C4-2B (cell line): ENCODE data around the gene CEMIP.

Source experiments
- ZFX ChIP-seq: fragments of 450-650 bp; IDR thresholded peaks from 2 replicates; pipeline ENCODE4 v1.6.1; 2017
- TF ChIP-seq, protein P1 (sequence below): fragments of 450-650 bp; conservative IDR thresholded peaks from 2 replicates; pipeline ENCODE4 v1.5.1; 2017; ENCODE audit warnings: mild to moderate bottlenecking

DNA sequence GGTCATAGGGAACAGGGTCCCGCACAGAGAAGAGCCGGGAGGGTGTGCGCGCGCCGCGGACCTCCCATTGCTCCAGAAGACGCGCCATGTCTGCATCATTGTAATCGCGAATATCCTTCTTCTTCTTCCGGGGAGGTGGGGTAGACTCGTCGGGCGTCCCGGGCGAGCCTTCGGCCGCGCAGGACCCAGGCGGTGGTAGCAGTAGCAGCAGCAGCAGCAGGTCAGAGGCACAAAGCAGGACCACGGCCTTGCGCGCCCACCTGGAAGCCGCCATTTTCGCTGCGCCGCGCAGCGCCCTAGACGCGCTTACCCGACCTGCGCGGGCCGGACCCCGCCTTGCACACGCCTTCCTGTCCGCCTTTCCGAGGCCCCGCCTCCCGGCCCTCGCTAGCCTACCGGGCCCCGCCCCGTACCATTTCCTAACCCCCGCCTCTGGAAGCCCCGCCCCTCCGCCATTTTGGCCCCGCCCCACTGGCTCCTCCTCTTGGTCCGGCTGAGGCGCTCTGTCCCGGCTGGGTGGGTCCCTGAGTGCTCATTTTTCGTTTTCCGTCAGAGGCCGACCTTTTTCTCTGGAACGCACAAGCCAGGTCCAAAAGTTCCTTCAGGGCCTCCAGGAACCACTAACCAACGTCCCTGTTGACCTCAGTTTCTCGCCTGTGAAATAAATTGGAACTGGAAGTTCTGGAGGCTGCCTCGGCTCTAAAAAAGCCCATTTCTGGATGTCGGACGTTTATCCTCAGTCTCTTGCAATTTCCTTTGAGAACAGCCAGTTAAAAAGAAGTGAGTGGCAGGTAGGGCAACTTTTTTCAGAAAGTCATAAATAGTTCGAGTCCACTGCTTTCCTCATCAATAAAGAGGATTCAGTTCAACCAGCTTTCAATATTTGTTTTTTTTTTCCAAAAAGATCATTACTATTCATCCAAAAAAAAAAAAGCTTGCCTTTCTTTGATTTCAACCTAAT, 210.6 kb downstream of the CEMIP start, which contains the start of gene MESD:
- TF ChIP-seq, protein P1, sequence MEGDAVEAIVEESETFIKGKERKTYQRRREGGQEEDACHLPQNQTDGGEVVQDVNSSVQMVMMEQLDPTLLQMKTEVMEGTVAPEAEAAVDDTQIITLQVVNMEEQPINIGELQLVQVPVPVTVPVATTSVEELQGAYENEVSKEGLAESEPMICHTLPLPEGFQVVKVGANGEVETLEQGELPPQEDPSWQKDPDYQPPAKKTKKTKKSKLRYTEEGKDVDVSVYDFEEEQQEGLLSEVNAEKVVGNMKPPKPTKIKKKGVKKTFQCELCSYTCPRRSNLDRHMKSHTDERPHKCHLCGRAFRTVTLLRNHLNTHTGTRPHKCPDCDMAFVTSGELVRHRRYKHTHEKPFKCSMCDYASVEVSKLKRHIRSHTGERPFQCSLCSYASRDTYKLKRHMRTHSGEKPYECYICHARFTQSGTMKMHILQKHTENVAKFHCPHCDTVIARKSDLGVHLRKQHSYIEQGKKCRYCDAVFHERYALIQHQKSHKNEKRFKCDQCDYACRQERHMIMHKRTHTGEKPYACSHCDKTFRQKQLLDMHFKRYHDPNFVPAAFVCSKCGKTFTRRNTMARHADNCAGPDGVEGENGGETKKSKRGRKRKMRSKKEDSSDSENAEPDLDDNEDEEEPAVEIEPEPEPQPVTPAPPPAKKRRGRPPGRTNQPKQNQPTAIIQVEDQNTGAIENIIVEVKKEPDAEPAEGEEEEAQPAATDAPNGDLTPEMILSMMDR, result no peak
- TF ChIP-seq ZFX, result peak; percentile 51; the same call in 1 of the 2 replicates
